Upper lobe of left lung (tissue), 4 donors: Measurements from ENCODE around the gene GPR12.

Experiments used
- EP300 ChIP-seq, 4 donors: sonication (generic); formaldehyde crosslinking; IDR thresholded peaks; one replicate each; pipeline ENCODE4 v1.5.1; 2017; ENCODE audit warnings: antibody characterized with exemption in 4 of 4, control low read depth in 2 of 4
- POLR2A ChIP-seq, 4 donors: fragments of 450-650 bp; IDR thresholded peaks; one replicate each; pipeline ENCODE4 v1.5.1; 2016 to 2017; ENCODE audit warnings: antibody characterized with exemption in 4 of 4, mild to moderate bottlenecking in 2 of 4
- TF ChIP-seq, protein P1 (sequence below), 6 experiments: fragments of 450-650 bp in 4 of 6; fragments of 200-600 bp in 2 of 6; sonication (generic) in 2 of 6; IDR thresholded peaks; one replicate each; pipeline ENCODE4 v1.5.1; 2016 to 2019; ENCODE audit warnings: antibody characterized with exemption in 6 of 6

DNA sequence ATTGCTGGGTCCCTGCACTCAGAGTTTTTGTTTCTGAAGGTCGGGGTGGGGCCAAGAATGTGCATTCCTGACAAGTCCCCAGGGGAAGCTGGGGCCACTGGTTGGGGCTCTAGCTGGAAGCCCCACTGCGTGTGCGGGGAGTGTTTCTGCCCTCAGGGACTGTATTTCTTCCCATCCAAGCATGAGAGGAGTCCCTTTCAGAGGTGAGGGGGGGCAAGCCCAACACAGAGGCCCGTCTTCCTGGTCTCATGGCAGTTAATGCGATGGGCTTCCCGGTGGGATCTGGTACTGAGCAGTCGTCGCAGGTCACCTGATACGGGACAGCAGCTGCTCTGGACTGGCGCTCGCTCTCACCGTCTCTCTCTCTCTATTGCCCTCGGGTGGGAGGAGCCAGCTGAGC is 50.4 kb downstream of the GPR12 start:
- TF ChIP-seq, protein P1, sequence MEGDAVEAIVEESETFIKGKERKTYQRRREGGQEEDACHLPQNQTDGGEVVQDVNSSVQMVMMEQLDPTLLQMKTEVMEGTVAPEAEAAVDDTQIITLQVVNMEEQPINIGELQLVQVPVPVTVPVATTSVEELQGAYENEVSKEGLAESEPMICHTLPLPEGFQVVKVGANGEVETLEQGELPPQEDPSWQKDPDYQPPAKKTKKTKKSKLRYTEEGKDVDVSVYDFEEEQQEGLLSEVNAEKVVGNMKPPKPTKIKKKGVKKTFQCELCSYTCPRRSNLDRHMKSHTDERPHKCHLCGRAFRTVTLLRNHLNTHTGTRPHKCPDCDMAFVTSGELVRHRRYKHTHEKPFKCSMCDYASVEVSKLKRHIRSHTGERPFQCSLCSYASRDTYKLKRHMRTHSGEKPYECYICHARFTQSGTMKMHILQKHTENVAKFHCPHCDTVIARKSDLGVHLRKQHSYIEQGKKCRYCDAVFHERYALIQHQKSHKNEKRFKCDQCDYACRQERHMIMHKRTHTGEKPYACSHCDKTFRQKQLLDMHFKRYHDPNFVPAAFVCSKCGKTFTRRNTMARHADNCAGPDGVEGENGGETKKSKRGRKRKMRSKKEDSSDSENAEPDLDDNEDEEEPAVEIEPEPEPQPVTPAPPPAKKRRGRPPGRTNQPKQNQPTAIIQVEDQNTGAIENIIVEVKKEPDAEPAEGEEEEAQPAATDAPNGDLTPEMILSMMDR (IDR thresholded peaks at IDR 0.05): no peak
- TF ChIP-seq POLR2A (IDR thresholded peaks at IDR 0.05) (no peak), EP300 (IDR thresholded peaks at IDR 0.05) (no peak)
